Loucy (cell line): ENCODE measurements around the gene SDHA.
"Not testable (repeated sequence)": the region's sequence is repeated elsewhere in the genome, so short reads cannot be mapped to it uniquely, and the experiment has no call there.

Experiments used
- H2AFZ ChIP-seq: fragments of 200-600 bp; sonication (generic); 2 replicates; pipeline ENCODE4 v1.6.0; 2016; ENCODE audit warnings: antibody characterized with exemption, mild to moderate bottlenecking, low read length, moderate library complexity
- H3F3A ChIP-seq: fragments of 200-600 bp; 2 replicates; pipeline ENCODE4 v1.6.0; 2016; ENCODE audit warnings: antibody characterized with exemption, low read depth, mild to moderate bottlenecking
- H3K27me3 ChIP-seq: fragments of 200-600 bp; sonication (generic); 2 replicates; pipeline ENCODE4 v1.6.1; 2014; ENCODE audit warnings: low read length, mild to moderate bottlenecking; ENCODE audit not compliant: insufficient read depth, poor library complexity, severe bottlenecking
- H3K36me3 ChIP-seq: fragments of 200-600 bp; sonication (generic); 2 replicates; pipeline ENCODE4 v1.6.1; 2016; ENCODE audit warnings: low read length; ENCODE audit not compliant: insufficient read depth
- H3K4me1 ChIP-seq: fragments of 200-600 bp; sonication (generic); 2 replicates; pipeline ENCODE4 v1.5.1; 2014; ENCODE audit warnings: low read length, mild to moderate bottlenecking; ENCODE audit not compliant: insufficient read depth, poor library complexity, severe bottlenecking
- H3K4me2 ChIP-seq: fragments of 200-600 bp; sonication (generic); 2 replicates; pipeline ENCODE4 v1.6.0; 2014; ENCODE audit warnings: antibody characterized with exemption, low read length, low read depth, mild to moderate bottlenecking; ENCODE audit not compliant: poor library complexity, severe bottlenecking
- H3K4me3 ChIP-seq: fragments of 200-600 bp; sonication (generic); 2 replicates; pipeline ENCODE4 v1.5.1; 2014; ENCODE audit warnings: low read length, mild to moderate bottlenecking, mixed read lengths; ENCODE audit not compliant: poor library complexity, severe bottlenecking
- H3K79me2 ChIP-seq: fragments of 200-600 bp; sonication (generic); 2 replicates; pipeline ENCODE4 v1.6.1; 2014; ENCODE audit warnings: low read length; ENCODE audit not compliant: insufficient read depth
- H3K9ac ChIP-seq: fragments of 200-600 bp; sonication (generic); 2 replicates; pipeline ENCODE4 v1.6.0; 2014; ENCODE audit warnings: mild to moderate bottlenecking, low read depth, low read length, moderate library complexity; ENCODE audit not compliant: poor library complexity, severe bottlenecking
- H3K9me2 ChIP-seq: fragments of 200-600 bp; sonication (generic); replicated peaks from 2 replicates; pipeline ENCODE4 v1.6.1; 2016; ENCODE audit warnings: low read depth, low read length, mixed read lengths
- H3K9me3 ChIP-seq: fragments of 200-600 bp; sonication (generic); 2 replicates; pipeline ENCODE4 v1.6.1; 2014; ENCODE audit warnings: mild to moderate bottlenecking, antibody characterized with exemption, low read length, low read depth; ENCODE audit not compliant: insufficient read depth
- H4K20me1 ChIP-seq: fragments of 200-600 bp; sonication (generic); 2 replicates; pipeline ENCODE4 v1.6.0; 2014; ENCODE audit warnings: antibody characterized with exemption, low read length, mild to moderate bottlenecking; ENCODE audit not compliant: insufficient read depth, poor library complexity, severe bottlenecking
- EZH2phosphoT487 ChIP-seq: fragments of 200-600 bp; IDR thresholded peaks from 2 replicates; pipeline ENCODE4 v1.6.1; 2018; ENCODE audit warnings: antibody characterized with exemption, mild to moderate bottlenecking, moderate library complexity, borderline replicate concordance
- TF ChIP-seq, protein P1 (sequence below): fragments of 200-600 bp; sonication (generic); conservative IDR thresholded peaks from 2 replicates; pipeline ENCODE4 v1.5.1; 2014; ENCODE audit warnings: mild to moderate bottlenecking, antibody characterized with exemption, low read length

SDHA gene

DNA sequence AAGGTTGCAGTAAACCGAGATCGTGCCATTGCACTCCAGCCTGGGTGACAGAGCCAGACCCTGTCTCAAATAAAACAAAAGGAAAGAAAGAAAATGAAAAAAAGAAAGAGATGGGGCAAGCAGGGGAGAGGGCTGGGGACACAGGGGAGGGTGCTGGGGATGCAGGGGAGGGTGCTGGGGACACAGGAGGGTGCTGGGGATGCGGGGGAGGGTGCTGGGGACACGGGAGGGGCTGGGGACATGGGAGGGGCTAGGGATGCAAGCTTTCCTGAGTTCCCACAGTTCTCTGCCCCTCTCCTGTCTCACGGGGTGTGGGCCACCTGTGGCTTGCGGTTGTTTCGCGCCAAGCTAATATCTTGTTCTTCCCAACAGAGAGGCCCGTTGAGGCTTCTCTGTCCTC lies 60.5 kb downstream of the SDHA start:
- no peak overlapping the region for H3K4me3 ChIP-seq
- peaks cover 36% of the 10 kb centered on the region for H4K20me1 ChIP-seq
- H2AFZ ChIP-seq, result no peak overlapping the region
- no peak overlapping the region for H3K9ac ChIP-seq
- TF ChIP-seq, protein P1, sequence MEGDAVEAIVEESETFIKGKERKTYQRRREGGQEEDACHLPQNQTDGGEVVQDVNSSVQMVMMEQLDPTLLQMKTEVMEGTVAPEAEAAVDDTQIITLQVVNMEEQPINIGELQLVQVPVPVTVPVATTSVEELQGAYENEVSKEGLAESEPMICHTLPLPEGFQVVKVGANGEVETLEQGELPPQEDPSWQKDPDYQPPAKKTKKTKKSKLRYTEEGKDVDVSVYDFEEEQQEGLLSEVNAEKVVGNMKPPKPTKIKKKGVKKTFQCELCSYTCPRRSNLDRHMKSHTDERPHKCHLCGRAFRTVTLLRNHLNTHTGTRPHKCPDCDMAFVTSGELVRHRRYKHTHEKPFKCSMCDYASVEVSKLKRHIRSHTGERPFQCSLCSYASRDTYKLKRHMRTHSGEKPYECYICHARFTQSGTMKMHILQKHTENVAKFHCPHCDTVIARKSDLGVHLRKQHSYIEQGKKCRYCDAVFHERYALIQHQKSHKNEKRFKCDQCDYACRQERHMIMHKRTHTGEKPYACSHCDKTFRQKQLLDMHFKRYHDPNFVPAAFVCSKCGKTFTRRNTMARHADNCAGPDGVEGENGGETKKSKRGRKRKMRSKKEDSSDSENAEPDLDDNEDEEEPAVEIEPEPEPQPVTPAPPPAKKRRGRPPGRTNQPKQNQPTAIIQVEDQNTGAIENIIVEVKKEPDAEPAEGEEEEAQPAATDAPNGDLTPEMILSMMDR, result no peak
- TF ChIP-seq EZH2phosphoT487, result no peak
- H3K9me3 ChIP-seq, result no peaks in the 10 kb centered on the region
- no peaks in the 10 kb centered on the region for H3K27me3 ChIP-seq
- peaks cover 17% of the 10 kb centered on the region; the same call in 1 of the 2 replicates for H3K36me3 ChIP-seq
- peaks cover 94% of the 10 kb centered on the region for H3K79me2 ChIP-seq
- H3F3A ChIP-seq, result no peaks in the 10 kb centered on the region
- H3K4me1 ChIP-seq, result peaks cover 33% of the 10 kb centered on the region
- peak overlapping the region; percentile 42 for H3K4me2 ChIP-seq
- no peaks in the 10 kb centered on the region for H3K9me2 ChIP-seq

DNA sequence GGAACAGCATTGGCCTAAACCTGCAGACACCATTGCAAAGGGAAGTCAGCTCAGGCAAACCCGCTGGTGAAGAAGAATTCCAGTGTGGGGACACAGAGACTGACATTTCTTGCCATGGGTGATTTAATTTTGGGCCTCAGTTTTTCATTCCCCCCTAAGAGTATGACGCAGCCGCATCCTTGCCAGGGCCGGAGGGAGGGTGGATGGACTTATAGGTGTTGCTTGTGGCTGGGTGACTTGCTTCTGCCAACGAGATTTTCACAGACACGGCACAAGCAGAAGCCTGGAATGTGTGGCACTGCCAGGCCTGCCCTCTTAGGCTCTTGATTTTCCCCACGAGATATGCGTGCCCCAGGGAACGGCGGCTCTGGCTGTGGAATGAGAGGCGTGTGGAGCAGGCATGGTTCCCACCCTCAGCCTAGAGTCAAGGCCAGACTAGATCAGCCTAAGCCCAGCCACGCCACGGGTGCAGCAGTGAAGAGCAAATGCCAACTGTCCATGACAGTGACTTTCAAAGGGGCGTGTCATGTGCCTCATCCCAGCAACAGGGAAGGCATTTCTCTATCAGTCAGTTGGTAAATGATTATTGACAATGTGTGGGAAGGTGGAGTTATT lies 61.0 kb downstream of the SDHA start:
- not testable (repeated sequence) for H3K4me3 ChIP-seq, H3K27me3 ChIP-seq, H2AFZ ChIP-seq, H3K9me2 ChIP-seq, H3F3A ChIP-seq, H3K9me3 ChIP-seq, H3K9ac ChIP-seq
- Histone ChIP-seq H3K4me2 (peak overlapping the region; percentile 42), H3K36me3 (peaks cover 22% of the 10 kb centered on the region; the same call in 1 of the 2 replicates), H3K4me1 (peaks cover 28% of the 10 kb centered on the region), H4K20me1 (peaks cover 36% of the 10 kb centered on the region), H3K79me2 (peaks cover 94% of the 10 kb centered on the region)

DNA sequence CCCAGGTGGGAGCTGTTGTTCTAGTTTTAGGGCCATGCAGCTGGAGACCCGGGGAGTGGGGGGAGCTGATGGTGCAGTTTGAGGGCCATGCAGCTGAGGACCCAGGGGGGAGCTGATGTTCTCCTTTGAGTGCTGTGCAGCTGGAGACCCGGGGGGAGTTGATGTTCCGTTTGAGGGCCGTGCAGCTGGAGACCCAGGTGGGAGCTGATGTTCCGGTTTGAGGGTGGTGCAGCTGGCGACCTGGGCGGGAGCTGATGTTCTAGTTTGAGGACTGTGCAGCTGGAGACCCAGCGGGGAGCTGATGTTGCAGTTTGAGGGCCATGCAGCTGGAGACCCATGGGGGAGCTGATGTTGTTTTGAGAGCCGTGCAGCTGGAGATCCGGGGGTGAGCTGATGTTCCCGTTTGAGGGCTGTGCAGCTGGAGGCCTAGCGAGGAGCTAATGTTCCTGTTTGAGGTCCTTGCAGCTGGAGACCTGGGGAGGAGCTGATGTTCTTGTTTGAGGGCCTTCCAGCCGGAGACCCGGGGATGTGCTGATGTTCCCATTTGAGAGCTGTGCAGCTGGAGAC lies 68.0 kb downstream of the SDHA start:
- Histone ChIP-seq H3F3A (no peaks in the 10 kb centered on the region), H3K4me2 (no peak overlapping the region), H3K9me2 (no peaks in the 10 kb centered on the region), H3K9ac (no peak overlapping the region), H2AFZ (no peak overlapping the region), H3K4me3 (no peak overlapping the region), H3K79me2 (peaks cover 87% of the 10 kb centered on the region), H3K4me1 (no peaks in the 10 kb centered on the region), H4K20me1 (peaks cover 34% of the 10 kb centered on the region), H3K27me3 (no peaks in the 10 kb centered on the region), H3K36me3 (peaks cover 51% of the 10 kb centered on the region; the same call in 1 of the 2 replicates), H3K9me3 (no peaks in the 10 kb centered on the region)
- no peak for TF ChIP-seq EZH2phosphoT487
- TF ChIP-seq, protein P1, result no peak

DNA sequence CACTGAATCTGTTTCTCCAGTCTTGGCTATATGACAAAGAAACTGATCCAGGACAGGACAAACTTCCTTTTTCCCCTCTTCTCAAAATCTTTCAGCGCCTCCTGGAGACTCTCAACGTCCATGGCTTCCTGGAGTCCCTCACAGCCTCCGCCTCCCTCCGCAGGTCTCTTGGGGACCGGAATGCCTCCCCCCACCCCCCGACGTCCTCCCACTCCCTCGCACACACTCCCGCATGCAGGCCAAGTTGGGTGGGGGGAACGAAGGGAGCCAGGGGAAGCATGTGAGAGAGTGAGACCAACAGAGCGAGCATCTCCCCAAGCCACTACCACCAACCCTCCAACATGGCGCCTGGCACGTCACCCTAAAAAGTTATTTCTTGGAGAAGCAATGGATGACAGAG lies 72.1 kb downstream of the SDHA start:
- H3F3A ChIP-seq, H3K4me1 ChIP-seq, H2AFZ ChIP-seq, H3K9me3 ChIP-seq, H3K4me3 ChIP-seq, H3K9ac ChIP-seq, H3K9me2 ChIP-seq, H3K4me2 ChIP-seq, H3K27me3 ChIP-seq: not testable (repeated sequence)
- peaks cover 32% of the 10 kb centered on the region; the same call in 1 of the 2 replicates for H3K36me3 ChIP-seq
- H4K20me1 ChIP-seq, result peaks cover 20% of the 10 kb centered on the region
- peaks cover 64% of the 10 kb centered on the region for H3K79me2 ChIP-seq

DNA sequence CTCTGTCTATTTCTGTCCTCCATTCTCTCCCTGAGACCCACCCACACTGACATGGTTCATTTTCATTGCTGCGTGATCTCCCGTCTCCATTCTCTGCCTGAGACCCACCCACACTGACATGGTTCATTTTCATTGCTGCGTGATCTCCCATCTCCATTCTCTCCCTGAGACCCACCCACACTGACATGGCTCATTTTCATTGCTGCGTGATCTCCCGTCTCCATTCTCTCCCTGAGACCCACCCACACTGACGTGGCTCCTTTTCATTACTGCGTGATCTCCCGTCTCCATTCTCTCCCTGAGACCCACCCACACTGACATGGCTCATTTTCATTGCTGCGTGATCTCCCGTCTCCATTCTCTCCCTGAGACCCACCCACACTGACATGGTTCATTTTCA lies 73.2 kb downstream of the SDHA start:
- peaks cover 13% of the 10 kb centered on the region for H4K20me1 ChIP-seq
- H3K9me2 ChIP-seq, H3K9me3 ChIP-seq, H3K4me2 ChIP-seq, H3K4me3 ChIP-seq, H3K27me3 ChIP-seq, H3F3A ChIP-seq, H3K4me1 ChIP-seq, H3K9ac ChIP-seq, H2AFZ ChIP-seq: not testable (repeated sequence)
- peaks cover 22% of the 10 kb centered on the region; the same call in 1 of the 2 replicates for H3K36me3 ChIP-seq
- H3K79me2 ChIP-seq, result peaks cover 58% of the 10 kb centered on the region

DNA sequence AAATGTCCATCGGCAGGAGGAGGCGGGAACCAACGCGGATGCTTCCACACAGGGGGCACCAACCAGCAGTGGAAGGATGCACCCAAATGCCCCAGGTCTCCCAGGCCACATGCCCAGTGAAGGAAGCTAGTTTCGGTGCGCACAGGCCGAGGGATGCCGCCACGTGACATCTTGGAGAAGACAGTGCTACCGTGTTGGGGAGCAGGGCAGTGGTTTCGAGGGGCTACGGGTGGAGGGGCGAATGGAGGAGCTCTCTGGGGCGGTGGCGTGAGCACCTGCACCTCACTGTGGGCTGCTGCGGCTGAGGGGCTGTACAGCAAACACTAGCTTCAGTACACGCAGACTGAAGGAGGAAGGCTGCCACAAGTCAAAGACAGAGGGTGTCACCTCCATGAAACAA lies 76.7 kb downstream of the SDHA start:
- peaks cover 46% of the 10 kb centered on the region for H3K79me2 ChIP-seq
- H3K4me2 ChIP-seq, result not testable (repeated sequence)

More for the DNA sequence above, 76.7 kb downstream of the SDHA start:
- not testable (repeated sequence) for H3K9me2 ChIP-seq, H3K4me3 ChIP-seq, H4K20me1 ChIP-seq, H2AFZ ChIP-seq, H3K9me3 ChIP-seq, H3K4me1 ChIP-seq, H3K27me3 ChIP-seq, H3K9ac ChIP-seq, H3F3A ChIP-seq
- peaks cover 14% of the 10 kb centered on the region; the same call in 1 of the 2 replicates for H3K36me3 ChIP-seq
